ENCODE results near the gene SAV1.
"Not testable (repeated sequence)": the region's sequence is repeated elsewhere in the genome, so short reads cannot be mapped to it uniquely, and the experiment has no call there.

The SAV1 gene

GRCh38 chr14:50664579-50664978 is 3.5 kb downstream of the SAV1 start:
- DNase-seq = not testable (repeated sequence)

DNA sequence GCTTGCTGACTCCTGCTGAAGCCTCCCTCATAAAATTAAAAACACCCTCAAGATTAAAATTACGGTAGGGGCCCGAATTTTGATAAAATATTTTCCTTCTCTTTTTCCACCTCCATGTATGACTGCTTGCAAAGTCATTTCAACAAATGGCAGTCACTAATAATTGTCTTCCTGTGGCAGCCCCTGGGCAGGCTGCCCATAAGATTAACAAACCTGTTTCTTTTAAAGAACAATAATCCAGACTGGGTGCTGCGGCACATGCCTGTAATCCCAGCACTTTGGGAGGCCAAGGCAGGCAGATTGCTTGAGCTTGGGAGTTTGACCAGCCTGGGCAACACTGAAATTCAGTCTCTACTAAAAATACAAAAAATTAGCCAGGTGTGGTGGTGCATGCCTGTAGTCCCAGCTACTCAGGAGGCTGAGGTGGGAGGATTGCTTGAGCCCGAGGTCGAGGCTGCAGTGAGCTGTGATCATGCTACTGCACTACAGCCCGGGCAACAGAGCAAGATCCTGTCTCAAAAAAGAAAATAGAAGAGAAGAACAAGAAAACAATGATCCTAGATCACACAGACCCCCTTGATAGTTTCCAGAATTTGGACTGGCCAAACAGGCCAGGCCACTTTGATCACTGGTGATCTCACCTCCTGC is 8.7 kb downstream of the SAV1 start:
- no peak for DNase-seq

DNA sequence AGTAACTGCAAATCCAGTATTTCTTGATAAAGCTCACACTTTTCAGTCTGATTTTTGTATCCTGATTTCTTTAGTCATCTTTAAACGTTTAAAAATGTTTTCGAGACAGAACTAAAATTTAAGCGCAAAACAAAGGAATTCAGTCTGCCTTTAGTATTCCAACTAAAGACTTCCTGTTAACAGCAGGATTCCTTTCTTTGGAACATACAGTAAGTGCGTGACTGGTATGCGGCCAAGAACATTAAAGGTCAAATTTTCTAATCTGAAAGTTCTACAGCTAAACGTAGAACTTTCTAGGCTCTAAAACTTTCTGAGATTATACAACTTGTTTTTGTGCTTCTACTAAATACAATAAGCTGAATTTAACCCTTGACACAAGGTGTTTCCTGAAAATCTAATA is 9.9 kb downstream of the SAV1 start:
- DNase-seq = no peak

DNA sequence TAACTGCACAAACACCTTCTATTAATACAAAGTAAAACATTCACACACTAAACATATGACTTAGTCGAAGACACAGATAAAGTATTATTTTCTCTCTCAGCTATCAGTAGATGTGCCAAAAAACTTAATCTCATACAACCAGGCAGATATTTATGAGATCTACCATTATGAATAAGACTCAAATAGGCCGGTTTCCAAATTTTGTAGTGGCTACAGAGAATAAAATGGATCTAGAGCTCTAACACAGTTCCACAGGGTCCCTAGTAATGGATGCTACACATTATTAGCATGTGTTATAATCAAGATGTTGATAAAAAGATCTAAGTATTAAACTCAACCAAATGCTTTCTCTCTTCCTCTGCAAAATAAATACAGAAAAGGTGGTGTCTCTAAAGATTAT is 10.4 kb downstream of the SAV1 start:
- no peak for DNase-seq

DNA sequence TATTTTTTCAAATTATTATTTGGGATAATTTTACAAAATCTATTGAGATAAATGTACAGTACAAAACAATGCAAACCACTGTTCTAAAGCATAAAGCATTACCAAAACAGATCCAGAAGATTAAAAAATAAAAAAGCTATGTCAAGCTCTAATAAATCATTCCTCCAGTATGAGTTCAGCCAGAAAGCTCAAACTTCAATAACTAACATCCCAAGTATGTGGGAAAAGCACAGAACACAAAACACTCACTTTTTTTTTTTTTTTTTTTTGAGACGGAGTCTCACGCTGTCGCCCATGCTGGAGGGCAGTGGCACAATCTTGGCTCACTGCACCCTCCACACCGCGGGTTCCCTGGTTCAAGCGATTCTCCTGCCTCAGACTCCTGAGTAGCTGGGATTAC is 11.3 kb downstream of the SAV1 start:
- DNase-seq = no peak

GRCh38 chr14:50649691-50650090 is 18.4 kb downstream of the SAV1 start:
- no peak for DNase-seq

DNA sequence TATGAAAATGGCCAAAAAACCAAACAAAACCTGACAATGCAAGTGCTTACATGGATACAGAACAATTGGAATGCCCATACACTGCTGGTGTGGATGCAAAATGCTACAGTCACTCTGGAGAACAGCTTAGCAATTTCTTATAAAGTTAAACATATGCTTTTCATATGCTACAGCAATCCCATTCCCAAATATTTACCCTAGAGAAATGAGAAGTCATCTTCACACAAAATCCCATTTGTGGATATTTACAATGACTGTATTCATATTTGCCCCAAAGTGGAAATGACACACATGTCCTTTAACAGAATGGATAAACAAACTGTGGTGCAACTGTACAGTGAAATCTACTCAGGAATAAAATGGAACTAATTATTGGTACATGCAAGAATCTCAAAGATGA is 20.4 kb downstream of the SAV1 start:
- no peak for DNase-seq

DNA sequence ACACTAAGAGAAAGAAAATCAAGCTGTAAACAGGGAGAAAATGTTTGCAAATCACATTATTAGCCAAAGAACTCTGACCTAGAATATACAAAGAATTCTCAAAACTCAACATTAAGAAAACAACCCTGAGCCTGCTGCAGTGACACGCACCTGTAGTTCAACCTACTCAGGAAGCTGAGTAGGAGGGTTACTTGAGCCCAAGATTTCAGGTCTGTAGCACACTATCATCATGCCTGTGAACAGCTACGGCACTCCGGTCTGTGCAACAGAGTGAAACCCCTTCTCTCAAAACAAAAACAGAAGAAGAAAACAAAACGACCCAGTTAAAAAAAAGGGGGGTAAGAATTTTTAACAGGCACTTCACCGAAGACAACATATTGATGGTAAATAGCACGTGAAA is 20.8 kb downstream of the SAV1 start:
- no peak for DNase-seq

GRCh38 chr14:50635141-50635540 is 33.0 kb downstream of the SAV1 start:
- no peak for DNase-seq

DNA sequence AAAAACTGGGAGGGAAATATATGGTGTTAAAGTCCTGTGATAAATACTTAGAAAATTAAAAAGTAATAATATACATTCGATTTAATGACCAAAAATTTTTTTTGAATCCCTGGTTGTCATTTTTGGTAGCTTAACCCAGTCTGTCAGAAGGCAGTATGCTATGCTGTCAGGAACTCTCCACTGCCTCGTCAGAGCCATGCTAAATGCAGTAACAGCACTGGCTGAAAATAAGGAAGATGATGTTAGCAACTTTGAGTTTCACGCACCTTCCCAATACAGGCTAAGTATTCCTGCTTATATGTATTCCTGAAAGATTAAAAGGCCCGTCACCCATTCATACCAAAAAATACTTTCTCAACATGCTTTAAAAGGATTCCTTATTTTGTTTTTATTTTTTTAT is 34.2 kb downstream of the SAV1 start:
- no peak for DNase-seq

DNA sequence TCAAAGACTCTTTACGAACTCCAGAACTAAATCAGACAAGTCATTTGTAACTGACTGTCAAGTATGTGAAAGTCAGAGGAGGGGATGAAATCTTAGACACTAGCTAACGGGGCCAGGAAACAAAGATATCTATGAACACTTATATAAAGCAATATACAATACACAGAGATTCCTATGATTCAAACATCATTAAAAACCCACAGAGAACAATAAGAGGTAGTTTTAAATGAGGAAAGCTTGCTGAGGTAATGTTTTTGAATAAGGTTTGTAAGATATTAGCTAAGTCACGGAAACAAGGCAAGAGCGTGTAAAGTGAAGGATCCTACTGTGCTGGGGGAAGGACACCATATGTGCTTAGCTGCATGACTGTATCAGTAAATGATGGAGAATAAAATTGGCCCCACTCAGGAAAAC is 36.7 kb downstream of the SAV1 start:
- no peak for DNase-seq

GRCh38 chr14:50624947-50625346 is 43.2 kb downstream of the SAV1 start:
- not testable (repeated sequence) for DNase-seq

- no peak for DNase-seq
These were observed 43.7 kb downstream of the SAV1 start for GRCh38 chr14:50624447-50624846.

DNA sequence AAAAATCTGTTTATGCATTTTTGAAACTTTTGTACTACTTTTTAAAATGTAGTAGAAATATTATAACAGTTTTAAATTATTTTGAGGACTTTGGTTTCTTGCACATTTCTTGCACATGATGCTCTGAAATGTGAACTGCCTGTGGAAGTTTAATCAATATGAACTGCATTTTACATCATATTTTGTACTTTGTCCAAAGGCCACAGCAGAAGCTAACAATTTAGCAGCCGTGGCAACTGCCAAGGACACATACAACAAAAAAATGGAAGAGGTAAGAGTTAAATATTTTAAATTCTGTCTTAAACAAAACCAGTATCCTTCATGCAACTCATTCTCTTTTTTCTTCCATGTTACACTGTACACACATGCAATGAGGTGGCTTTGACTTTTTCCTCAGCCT is 45.1 kb downstream of the SAV1 start:
- DNase-seq = no peak

DNA sequence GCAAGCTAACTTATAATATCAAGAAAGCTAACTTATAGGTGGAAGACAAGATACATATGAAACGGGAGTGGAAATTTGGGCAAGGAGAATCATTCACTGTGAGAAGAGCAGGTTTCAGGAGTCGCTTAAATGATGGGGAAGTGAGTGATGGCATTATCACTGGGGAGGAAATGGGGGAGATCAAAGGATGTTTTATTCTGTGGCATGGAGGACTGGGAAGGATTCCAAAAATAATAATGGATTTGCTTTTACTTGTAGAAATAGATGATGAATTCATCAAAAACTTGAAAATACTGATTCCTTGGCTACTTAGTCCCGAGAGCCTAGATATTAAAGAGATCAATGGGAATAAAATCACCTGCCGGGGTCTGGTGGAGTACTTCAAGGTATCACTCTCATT is 47.8 kb downstream of the SAV1 start:
- no peak for DNase-seq

GRCh38 chr14:50619569-50620141 is 48.5 kb downstream of the SAV1 start:
- DNase-seq = no peak

- no peak for DNase-seq
These were observed 51.8 kb downstream of the SAV1 start for GRCh38 chr14:50616275-50616674.

GRCh38 chr14:50615552-50615951 is 52.6 kb downstream of the SAV1 start:
- no peak for DNase-seq

GRCh38 chr14:50615056-50615455 is 53.0 kb downstream of the SAV1 start:
- DNase-seq = no peak

DNA sequence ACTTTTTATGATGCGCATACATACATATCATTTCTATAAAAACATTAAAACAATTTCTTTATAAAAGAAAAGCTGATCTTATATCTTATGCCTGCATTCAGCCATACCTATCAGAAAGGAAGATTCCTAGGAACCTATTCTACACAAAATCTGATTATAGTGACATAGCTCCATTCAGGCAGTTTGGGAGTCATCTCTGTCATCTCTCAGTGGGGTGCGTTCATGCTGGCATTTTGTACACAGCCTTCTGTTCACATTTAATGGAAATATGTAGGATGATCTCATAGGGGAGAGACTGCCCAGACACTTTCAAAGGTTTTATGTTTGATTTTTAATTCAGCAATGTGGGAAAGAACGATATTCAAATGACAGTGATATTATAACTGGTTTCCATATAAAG is 55.3 kb downstream of the SAV1 start:
- DNase-seq = no peak

DNA sequence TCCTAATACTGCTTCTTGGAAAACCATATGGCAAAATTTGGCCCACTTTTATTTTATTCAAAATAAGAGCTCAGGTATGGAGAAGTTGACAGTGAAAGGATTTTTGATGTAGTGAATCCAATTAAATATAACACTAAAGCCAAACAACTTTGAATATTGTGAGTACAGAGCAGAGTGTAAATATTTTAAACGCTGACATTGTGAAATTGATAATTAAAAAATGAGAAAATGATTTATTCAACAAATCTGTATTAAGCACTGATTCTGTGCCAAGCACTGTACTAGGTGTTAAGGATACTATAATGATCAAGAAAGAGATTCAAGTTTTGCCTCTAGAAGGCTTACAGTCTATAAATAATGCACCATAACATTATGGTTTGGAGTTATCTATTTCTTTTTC is 57.6 kb downstream of the SAV1 start:
- no peak for DNase-seq

DNA sequence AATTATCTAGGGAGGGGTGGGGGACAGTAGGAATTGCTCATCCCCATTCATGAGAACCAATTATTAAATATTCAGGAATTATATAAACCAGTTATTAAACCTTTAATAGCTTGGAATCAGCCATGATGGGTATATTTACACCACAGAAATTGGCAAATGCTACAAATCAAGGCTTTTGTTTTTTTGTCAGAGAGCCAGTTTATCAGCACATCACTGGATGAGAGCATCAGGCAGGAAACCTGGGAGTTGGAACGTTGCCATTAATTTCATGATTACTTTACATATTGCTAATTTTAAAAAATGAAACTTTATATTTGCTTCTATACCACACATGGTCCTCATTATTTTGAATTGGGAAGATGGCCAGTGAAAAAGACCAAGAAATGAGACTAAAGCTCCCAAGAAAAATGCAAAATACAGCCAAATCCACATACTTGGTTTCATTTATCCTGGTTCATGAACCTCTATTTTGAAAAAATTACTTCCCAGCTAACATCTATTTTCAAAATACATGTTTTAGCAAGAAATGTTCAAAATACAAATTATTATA is 59.7 kb downstream of the SAV1 start:
- DNase-seq = no peak

- no peak for DNase-seq
These were observed 60.3 kb downstream of the SAV1 start for GRCh38 chr14:50607761-50608160.

- DNase-seq = no peak
These were observed 60.9 kb downstream of the SAV1 start for GRCh38 chr14:50607181-50607580.

- DNase-seq = no peak
These were observed 61.6 kb downstream of the SAV1 start for GRCh38 chr14:50606468-50606867.

Measured in right forelimb (tissue), 1 donor.